Heart left ventricle (tissue), 13 donors: ENCODE data around the gene NUAK1.

Experiments used
- POLR2A ChIP-seq, 2 donors: fragments of 450-650 bp; IDR thresholded peaks; one replicate each; pipeline ENCODE4 v1.6.1; 2017; ENCODE audit warnings: antibody characterized with exemption in 2 of 2, mild to moderate bottlenecking in 2 of 2, moderate library complexity in 2 of 2
- TF ChIP-seq, protein P1 (sequence below), 12 donors: fragments of 200-600 bp; sonication (generic) in 4 of 12; IDR thresholded peaks; one replicate each; pipeline versions ENCODE4 v1.5.0 to v1.8.0; 2018 to 2022; ENCODE audit warnings: antibody characterized with exemption in 12 of 12, mild to moderate bottlenecking in 5 of 12
- donor health status: ischemic (EF 13 %, LVEDD 7.1; RV severe dilation, severe dysfunction).
- donor health status: DM: no; HTN: yes; CAD: no.
- donor health status: DM: no; HTN: no; CAD: no.
- donor health status: ischemic (EF 25% LVEDD 6.9; RV normal size, moderate dysfunction).
- donor health status: ischemic (EF 25% LVEDD 5.7; RV mildly dilated, moderate dysfunction).
- donor health status: ischemic (EF 35%, LVEDD 5.7; RV mildly dilated, moderate dysfunction).
- donor health status: nonischemic (EF 11% LVEDD 7.7; RV severe dilation, severe dysfunction).
- donor health status: DM: yes; HTN: yes; CAD: no.
- donor health status: PGD.
- donor health status: ischemic (EF 29% LVEDD 5.4; RV normal size, mild dysfunction).
- donor health status: nonischemic (EF 23%, LVEDD 6.1; RV moderate dilation, normal function).

DNA sequence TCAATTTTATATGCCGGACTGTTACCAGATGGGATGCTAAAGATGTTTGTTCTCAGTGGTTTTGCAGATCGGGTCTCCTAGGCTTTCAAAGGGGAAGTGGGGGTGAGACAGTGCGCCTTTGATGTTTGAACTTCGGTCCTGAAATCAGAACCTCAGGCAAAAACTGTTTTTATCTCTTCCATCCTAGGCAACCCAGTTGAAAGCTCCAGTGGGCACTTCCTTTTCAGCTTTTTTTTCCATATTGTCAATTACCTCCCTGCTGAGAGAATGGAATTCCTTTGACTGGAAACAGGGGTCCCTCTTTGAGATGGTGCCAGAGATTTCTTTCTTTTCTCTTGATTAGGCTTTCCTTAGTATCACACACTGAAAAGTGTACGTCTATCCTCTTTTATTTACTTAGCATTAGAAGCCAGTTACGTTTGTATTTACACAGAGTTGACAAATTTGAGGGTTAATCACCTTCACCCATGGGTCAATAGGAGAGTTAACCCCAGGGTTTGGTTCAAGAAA is 40.0 kb downstream of the NUAK1 start:
- TF ChIP-seq, protein P1, sequence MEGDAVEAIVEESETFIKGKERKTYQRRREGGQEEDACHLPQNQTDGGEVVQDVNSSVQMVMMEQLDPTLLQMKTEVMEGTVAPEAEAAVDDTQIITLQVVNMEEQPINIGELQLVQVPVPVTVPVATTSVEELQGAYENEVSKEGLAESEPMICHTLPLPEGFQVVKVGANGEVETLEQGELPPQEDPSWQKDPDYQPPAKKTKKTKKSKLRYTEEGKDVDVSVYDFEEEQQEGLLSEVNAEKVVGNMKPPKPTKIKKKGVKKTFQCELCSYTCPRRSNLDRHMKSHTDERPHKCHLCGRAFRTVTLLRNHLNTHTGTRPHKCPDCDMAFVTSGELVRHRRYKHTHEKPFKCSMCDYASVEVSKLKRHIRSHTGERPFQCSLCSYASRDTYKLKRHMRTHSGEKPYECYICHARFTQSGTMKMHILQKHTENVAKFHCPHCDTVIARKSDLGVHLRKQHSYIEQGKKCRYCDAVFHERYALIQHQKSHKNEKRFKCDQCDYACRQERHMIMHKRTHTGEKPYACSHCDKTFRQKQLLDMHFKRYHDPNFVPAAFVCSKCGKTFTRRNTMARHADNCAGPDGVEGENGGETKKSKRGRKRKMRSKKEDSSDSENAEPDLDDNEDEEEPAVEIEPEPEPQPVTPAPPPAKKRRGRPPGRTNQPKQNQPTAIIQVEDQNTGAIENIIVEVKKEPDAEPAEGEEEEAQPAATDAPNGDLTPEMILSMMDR (IDR thresholded peaks at IDR 0.05): no peak
- TF ChIP-seq POLR2A (IDR thresholded peaks at IDR 0.05): no peak
